ENCODE measurements around the gene NXT1. TPM values are rescaled to one million over a fixed set of nuclear protein-coding genes. Genes with fewer than 3 reads are reported as not detected.
A peak's percentile ranks its signal among the peaks of the same experiment; 100 is the strongest.

NXT1 gene
- polyA plus RNA-seq, 3 donors from 2014 or later: 60.3 to 129 (median 94.2) TPM

DNA sequence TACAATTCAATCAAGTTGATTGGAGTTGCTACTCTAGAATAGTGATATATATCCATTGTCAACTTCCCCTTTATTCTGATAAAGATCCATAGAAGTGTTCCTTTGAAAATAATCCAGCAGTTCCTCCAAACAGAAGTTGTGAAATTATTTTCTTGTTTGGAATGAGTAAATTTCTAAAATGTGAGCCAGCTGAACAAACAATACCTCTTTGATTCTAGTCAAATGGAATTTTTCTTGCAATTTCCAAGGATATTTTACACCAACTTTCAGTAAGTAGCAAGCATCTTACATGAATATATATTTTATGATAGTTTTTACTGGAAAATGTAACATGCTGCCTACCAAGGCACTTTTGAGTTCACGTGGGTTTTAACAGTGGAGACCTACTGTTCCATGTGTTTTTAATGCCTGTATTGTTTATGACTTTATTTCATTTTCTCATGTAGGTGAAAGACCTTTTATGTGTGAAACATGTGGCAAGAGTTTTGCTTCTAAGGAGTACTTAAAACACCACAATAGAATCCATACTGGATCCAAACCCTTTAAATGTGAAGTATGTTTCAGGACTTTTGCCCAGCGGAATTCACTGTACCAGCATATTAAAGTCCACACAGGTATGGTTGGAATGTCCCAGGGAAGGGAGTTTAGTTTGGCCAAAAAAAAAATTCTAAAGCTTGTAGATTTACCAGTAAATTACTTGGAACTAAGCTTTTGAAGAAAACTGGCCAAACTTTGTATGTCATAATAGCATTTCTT lies 17.9 kb downstream of the NXT1 start:
- peaks cover 19 to 40% (median 20%) of the 10 kb centered on the region in 3 donors for H3K36me3 Mint-ChIP-seq
- peaks cover 26 to 43% of the 10 kb centered on the region in 2 donors for H3K4me1 Mint-ChIP-seq
- H3K4me3 Mint-ChIP-seq: no peak overlapping the region
- DNase-seq: no peak
- H3K9me3 Mint-ChIP-seq: no peaks in the 10 kb centered on the region
- peak overlapping the region in 1 of 6 donors; percentile 63 for H3K27ac Mint-ChIP-seq
- peaks cover 3 to 5% (median 3%) of the 10 kb centered on the region in 3 donors for H3K27me3 Mint-ChIP-seq (ENCODE audit: low read depth in 3 of 3)

DNA sequence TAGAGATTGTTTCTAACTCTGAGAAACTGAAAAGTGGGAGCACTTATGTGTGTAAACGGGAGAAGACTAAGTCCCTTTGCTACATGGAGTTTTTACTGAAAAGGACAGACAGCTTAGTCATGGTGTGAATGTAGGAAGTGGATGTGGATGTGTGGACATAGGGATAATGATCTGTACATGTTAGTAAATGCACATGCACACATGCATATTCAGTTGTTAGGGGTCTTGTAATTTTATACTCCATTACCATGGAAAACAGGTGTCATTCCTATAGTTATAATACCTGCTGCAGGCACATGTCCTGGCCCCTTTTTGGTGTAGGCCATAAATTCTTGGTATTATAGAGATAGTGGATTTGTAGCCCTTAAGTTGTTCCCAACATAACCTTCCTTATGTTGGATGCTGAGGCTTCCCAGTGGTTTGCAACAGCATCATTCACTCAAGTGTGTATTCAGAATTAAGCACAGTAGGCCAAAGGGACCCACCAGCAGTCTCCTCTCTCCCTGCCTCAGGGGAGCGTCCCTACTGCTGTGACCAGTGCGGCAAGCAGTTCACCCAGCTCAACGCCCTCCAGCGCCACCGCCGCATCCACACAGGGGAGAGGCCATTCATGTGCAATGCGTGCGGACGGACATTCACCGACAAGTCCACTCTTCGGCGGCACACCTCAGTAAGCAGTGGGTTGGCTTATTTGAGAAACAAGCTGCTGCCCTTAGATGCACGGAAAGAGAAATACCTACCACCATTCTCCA lies 18.7 kb downstream of the NXT1 start:
- H3K36me3 Mint-ChIP-seq: peaks cover 19 to 42% (median 23%) of the 10 kb centered on the region in 3 donors
- H3K27me3 Mint-ChIP-seq (ENCODE audit: low read depth in 3 of 3): peaks cover 3 to 6% (median 3%) of the 10 kb centered on the region in 3 donors
- H3K27ac Mint-ChIP-seq: peak overlapping the region in 3 of 6 donors; percentile 34 to 60 (median 46)
- H3K4me3 Mint-ChIP-seq: no peak overlapping the region
- no peak for DNase-seq
- no peaks in the 10 kb centered on the region for H3K9me3 Mint-ChIP-seq
- H3K4me1 Mint-ChIP-seq: peaks cover 22 to 36% of the 10 kb centered on the region in 2 donors

DNA sequence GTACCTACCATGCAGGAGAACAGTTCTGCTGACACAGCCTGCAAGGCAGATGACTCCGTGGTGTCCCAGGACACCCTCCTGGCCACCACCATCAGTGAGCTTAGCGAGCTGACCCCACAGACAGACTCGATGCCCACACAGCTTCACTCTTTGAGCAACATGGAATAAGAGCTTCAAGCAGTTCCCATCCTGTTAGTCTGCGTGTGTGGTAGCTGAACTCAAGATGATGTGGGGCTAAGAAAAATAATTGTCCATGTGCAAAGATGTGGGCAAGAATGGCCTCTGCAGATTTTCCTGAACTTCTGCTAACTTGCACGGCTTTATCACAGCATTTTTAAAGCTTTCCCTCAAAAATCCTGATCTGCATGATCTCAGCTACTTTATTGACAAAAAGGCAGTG lies 19.7 kb downstream of the NXT1 start:
- no peaks in the 10 kb centered on the region for H3K9me3 Mint-ChIP-seq
- peaks cover 12 to 25% of the 10 kb centered on the region in 2 donors for H3K4me1 Mint-ChIP-seq
- peaks cover 13 to 35% (median 18%) of the 10 kb centered on the region in 3 donors for H3K36me3 Mint-ChIP-seq
- DNase-seq: no peak
- H3K27me3 Mint-ChIP-seq (ENCODE audit: low read depth in 3 of 3): peaks cover 0 to 5% (median under 1%) of the 10 kb centered on the region in 3 donors
- no peak overlapping the region for H3K4me3 Mint-ChIP-seq
- H3K27ac Mint-ChIP-seq: no peak overlapping the region

DNA sequence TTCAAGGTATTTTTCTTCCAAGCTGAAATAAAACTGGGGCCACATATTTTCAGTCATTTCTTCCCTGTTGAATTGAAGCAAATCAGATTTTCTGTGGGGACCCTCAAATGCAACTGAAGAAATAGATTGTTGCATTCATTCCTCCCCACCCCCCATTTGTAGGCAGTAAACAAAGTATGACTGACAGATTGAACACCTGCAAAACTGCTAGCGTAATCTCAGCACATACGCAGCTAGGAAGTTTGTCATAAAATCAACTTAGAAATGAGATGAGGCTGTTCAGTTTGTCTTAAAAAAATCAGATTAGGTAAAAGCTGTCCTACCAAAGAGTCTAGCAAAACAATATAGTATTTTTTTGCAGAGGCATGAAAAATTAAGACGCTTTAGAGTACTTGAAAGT lies 20.3 kb downstream of the NXT1 start:
- Mint-ChIP-seq H3K4me3 (no peak overlapping the region), H3K36me3 (peaks cover 12 to 40% (median 23%) of the 10 kb centered on the region in 3 donors)

DNA sequence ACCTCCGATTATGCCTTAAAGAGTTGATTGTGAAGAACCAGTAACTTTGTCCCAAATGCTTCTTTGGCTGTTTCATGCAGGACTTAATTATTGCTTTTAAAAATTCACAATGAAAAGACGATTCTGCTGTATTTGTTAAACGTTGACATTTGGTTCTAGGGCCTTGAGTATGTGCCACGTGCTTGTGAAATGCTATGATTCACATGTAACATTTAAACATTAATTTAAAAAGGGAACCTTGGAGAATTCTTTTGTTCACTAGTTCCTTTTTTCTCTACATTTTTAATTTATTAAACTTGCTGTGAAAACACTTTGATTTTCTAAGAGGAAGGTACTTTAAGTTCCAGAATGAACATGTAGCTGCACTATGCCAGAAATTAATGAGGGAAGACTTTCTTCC lies 20.9 kb downstream of the NXT1 start:
- peaks cover 5 to 22% of the 10 kb centered on the region in 2 donors for H3K4me1 Mint-ChIP-seq
- no peaks in the 10 kb centered on the region for H3K9me3 Mint-ChIP-seq
- peaks cover 0 to 2% (median 0%) of the 10 kb centered on the region in 3 donors for H3K27me3 Mint-ChIP-seq (ENCODE audit: low read depth in 3 of 3)
- no peak overlapping the region for H3K4me3 Mint-ChIP-seq
- H3K36me3 Mint-ChIP-seq: peaks cover 14 to 40% (median 21%) of the 10 kb centered on the region in 3 donors
- no peak for DNase-seq
- peak overlapping the region in 2 of 6 donors; percentile 9 to 58 for H3K27ac Mint-ChIP-seq

More for the DNA sequence above, 20.3 kb downstream of the NXT1 start:
- Mint-ChIP-seq H3K4me1 (peaks cover 11 to 26% of the 10 kb centered on the region in 2 donors), H3K27me3 (ENCODE audit: low read depth in 3 of 3) (peaks cover 0 to 5% (median 0%) of the 10 kb centered on the region in 3 donors), H3K27ac (no peak overlapping the region), H3K9me3 (no peaks in the 10 kb centered on the region)
- DNase-seq: no peak

DNA sequence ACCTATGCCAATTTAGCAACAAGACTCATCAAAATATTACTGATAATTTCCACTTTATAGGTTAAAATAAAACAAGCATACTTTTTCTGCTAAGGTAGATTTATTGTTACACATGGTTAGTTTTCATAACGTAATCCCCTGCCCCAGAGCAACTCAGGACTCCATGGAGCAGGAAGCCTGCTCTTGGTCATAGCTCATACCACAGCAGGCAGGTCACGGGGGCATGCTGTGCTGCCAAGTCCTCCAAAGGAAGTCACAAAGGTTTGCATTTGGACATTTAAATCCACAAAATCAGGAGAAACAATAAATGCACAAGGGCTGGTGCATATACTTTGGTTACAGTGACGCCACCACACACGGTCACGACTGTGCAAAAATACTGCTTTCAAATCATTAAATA lies 23.9 kb downstream of the NXT1 start:
- Mint-ChIP-seq H3K27ac (no peak overlapping the region), H3K9me3 (no peaks in the 10 kb centered on the region), H3K36me3 (peaks cover 21 to 43% (median 28%) of the 10 kb centered on the region in 3 donors), H3K4me1 (peaks cover 0 to 6% of the 10 kb centered on the region in 2 donors), H3K4me3 (no peak overlapping the region), H3K27me3 (ENCODE audit: low read depth in 3 of 3) (peaks cover 0 to 2% (median 0%) of the 10 kb centered on the region in 3 donors)
- DNase-seq: no peak

DNA sequence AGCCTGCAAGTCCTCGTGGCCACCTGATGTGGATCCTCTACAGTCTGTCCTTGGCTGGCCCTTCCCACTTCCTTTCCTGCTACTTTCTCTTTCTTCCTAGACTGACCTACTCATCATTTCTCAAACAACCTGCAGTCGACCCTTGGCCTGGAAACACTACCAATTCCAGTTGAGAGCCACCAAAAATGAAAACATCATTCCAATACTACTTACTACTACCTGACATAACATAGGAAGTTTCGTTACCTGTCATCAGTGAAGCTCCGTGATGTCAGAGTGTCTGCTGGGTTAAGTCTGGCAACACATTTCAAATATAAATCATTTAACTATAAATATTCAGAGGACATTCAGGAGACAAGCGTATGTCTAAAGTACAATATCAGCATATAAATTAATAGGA lies 25.2 kb downstream of the NXT1 start:
- peaks cover 22 to 41% (median 33%) of the 10 kb centered on the region in 3 donors for H3K36me3 Mint-ChIP-seq
- peaks cover 0 to 2% (median 0%) of the 10 kb centered on the region in 3 donors for H3K27me3 Mint-ChIP-seq (ENCODE audit: low read depth in 3 of 3)
- H3K4me3 Mint-ChIP-seq: no peak overlapping the region
- no peak for DNase-seq
- peak overlapping the region in 2 of 6 donors; percentile 13 to 36 for H3K27ac Mint-ChIP-seq
- H3K4me1 Mint-ChIP-seq: peaks cover 0 to 6% of the 10 kb centered on the region in 2 donors
- H3K9me3 Mint-ChIP-seq: no peaks in the 10 kb centered on the region

DNA sequence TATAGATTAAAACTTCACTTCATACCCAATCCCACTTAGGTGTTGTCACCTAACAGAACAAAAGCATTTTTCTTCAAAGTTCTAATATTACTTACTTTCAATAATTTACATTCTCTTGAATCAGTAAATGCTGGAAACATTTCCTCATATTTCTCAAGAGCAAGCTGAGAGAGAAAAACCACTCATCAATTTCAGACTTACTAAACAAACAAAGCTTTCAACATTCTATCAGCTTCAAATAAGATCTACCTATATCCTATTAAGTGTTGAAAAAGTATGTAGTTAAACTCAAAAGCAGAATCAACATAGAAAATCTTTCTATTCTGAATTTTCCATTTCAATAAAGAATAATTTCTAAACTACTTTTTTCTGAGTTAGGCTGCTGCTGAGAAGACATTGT lies 29.2 kb downstream of the NXT1 start:
- Mint-ChIP-seq H3K27me3 (ENCODE audit: low read depth in 3 of 3) (no peaks in the 10 kb centered on the region), H3K36me3 (peaks cover 23 to 55% (median 49%) of the 10 kb centered on the region in 3 donors), H3K4me3 (no peak overlapping the region), H3K4me1 (peaks cover 3 to 11% of the 10 kb centered on the region in 2 donors), H3K9me3 (no peaks in the 10 kb centered on the region), H3K27ac (no peak overlapping the region)
- DNase-seq: no peak

DNA sequence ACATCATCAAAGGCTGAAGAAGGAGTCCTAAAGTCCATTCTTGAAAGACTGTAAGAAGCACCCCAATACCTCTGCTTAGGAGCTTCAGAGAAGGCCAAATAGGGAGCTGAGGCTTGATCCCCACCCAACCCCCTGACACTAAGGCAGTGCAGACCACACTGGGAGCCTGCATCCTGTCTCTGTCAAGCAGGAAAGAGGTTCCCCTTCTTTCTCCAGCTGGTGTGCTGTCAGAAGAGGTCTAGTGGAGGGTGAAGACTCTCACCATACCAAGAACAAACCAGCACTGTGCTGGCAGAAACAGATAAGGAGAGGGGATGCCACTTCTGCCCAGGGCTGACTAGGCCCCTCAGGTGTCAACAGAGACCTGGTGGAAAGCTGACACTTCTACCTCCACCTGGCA lies 31.3 kb downstream of the NXT1 start:
- Mint-ChIP-seq H3K4me3 (no peak overlapping the region), H3K36me3 (peaks cover 22 to 53% (median 43%) of the 10 kb centered on the region in 3 donors), H3K9me3 (no peaks in the 10 kb centered on the region), H3K27me3 (ENCODE audit: low read depth in 3 of 3) (no peaks in the 10 kb centered on the region), H3K4me1 (peaks cover 3 to 6% of the 10 kb centered on the region in 2 donors), H3K27ac (no peak overlapping the region)
- DNase-seq: no peak

DNA sequence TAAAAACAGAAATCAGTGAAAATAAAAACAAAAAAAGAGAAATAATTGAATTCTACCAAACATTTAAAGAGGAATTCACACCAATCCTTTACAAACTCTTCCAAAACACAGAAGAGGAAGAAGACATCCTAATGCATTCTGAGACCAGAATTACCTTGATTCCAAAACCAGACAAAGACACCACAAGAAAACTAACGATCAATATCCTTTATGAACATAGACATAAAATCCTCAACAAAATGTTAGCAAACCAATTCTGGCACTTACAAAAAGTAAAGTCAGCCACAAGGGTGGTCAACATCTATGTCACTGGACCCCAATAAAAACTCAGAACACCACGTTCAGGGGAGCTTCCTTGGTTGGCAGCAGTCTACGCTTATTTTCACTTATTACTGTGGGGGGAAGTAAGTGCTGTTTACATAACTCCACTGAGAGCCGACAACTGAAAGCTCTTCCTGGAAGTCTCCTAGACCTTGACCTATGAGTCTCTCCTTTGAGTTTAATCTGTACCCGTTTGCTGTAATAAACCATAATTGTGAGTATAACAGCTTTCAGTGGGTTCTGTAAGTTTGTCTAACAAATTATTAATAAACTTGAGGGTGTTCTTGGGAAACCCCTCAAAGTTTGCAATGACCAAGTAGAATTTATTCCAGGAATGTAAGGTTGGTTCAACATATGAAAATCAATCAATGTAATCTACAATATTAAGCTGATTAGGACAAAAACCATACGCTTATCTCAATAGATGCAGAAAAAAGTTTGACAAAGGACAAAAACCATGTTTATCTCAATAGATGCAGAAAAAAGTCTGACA lies 35.9 kb downstream of the NXT1 start:
- H3K27ac Mint-ChIP-seq: no peak overlapping the region

DNA sequence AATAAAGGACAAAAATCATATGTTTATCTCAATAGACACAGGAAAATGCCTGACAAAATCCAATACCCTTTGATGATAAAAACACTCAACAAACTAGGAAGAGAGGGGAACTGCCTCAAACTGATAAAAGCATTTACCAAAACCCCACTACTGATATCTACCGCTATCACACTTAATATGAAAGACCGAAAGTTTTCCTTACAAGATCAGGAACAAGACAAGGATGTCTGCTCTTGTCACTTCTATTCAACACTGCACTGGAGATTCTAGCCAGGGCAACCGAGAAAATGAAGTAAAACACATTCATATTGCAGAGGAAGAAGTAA lies 36.5 kb downstream of the NXT1 start:
- Mint-ChIP-seq H3K36me3 (peaks cover 16 to 51% (median 39%) of the 10 kb centered on the region in 3 donors), H3K27me3 (ENCODE audit: low read depth in 3 of 3) (no peaks in the 10 kb centered on the region)

More for the DNA sequence above, 35.9 kb downstream of the NXT1 start:
- Mint-ChIP-seq H3K36me3 (peaks cover 16 to 48% (median 40%) of the 10 kb centered on the region in 3 donors), H3K9me3 (no peaks in the 10 kb centered on the region), H3K27me3 (ENCODE audit: low read depth in 3 of 3) (no peaks in the 10 kb centered on the region), H3K4me1 (peaks cover 3 to 6% of the 10 kb centered on the region in 2 donors), H3K4me3 (no peak overlapping the region)
- no peak for DNase-seq

DNA sequence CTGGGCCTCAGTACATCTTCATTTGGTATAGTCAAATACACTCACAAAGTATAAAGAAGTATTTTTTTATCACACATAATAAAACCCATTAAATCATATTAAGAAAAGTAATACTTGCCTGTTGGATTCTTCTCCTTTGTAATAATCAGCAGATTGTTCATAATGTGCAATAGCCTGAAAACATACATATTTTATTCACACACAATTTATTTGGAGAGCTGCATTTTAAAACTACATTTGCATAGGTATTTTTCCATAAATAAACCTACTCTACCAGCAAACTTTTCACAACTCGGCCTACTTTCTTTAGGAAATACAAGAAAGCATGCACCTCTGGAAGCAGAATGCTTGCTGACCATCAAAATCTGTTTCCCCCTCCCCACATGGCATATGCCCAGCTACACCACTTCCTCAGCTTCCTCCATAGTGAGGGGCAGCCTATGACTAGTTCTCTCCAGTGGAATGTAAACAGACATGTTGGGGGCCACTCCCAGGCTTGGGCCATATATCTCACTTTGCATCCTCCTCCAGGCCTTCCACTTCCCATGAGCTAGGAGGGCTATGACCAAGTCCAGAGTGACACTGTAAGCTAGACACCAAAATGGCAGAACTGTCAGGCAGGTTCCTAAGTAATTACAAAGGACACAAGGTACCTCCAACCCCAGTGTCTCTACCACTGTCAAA lies 39.6 kb downstream of the NXT1 start:
- DNase-seq: no peak
- Mint-ChIP-seq H3K9me3 (no peaks in the 10 kb centered on the region), H3K36me3 (peaks cover 23 to 56% (median 31%) of the 10 kb centered on the region in 3 donors), H3K27me3 (ENCODE audit: low read depth in 3 of 3) (no peaks in the 10 kb centered on the region), H3K27ac (peak overlapping the region in 1 of 6 donors; percentile 79), H3K4me1 (no peaks in the 10 kb centered on the region), H3K4me3 (no peak overlapping the region)

More for the DNA sequence above, 36.5 kb downstream of the NXT1 start:
- H3K4me3 Mint-ChIP-seq: no peak overlapping the region
- no peak overlapping the region for H3K27ac Mint-ChIP-seq
- no peak for DNase-seq
- no peaks in the 10 kb centered on the region for H3K9me3 Mint-ChIP-seq
- H3K4me1 Mint-ChIP-seq: peaks cover 2 to 6% of the 10 kb centered on the region in 2 donors

DNA sequence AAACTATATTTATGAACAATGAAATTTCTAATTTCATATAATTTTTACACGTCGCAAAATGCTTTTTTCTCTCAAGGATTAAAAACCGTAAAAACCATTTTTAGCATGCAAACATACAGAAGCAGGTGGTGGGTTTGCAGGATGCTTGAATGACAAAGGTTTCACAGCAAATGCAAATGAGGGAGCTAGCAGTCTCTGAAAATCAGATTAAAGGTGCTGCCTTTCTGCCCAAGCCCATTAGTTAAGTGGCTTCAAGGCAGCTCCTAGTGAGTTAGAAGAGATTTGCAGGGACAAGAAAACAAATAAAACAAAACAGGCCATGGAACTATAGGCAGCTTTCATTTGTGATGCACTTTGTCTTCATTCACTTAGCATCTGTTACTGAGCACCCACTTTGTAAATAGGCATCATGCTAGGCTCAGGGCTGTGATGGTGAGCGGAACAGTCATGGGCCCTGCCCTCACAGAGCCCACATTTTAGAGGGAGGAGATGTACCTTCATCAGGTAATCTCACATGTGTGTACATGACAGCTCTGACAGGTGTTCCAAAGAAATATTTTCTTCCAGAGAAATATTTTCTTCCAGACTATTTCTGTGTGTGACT lies 41.2 kb downstream of the NXT1 start:
- Mint-ChIP-seq H3K4me1 (no peaks in the 10 kb centered on the region), H3K9me3 (no peaks in the 10 kb centered on the region), H3K36me3 (peaks cover 20 to 56% (median 21%) of the 10 kb centered on the region in 3 donors), H3K27me3 (ENCODE audit: low read depth in 3 of 3) (no peaks in the 10 kb centered on the region), H3K27ac (no peak overlapping the region), H3K4me3 (no peak overlapping the region)
- no peak for DNase-seq
